ENCODE measurements around the gene ERVFRD-1.

Gene ERVFRD-1

DNA sequence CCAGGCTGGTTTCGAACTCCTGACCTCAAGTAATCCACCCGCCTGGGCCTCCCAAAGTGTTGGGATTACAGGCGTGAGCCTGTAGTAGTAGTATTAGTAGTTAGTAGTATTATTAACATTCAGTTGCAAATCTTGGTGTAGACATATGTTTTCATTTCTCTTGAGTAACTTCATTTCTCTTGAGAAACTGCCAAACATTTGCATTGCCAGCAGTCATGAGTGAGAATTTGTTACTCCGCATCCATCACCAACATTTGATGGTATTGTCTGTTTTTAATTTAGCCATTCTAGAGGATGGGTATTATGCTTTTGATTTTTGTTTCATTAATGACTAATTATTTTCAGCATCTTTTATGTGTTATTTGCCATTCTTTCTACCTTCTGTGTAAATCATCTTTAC is 1.5 kb upstream of the ERVFRD-1 start:
- TF ChIP-seq CTCF (IDR thresholded peaks at IDR 0.05; ENCODE audit: low read depth, low read length, missing control alignments), result no peak
- DNase-seq, result no peak
- no peaks in the 10 kb centered on the region for H3K27me3 ChIP-seq (replicated peaks)
- in situ Hi-C loops (cut with HindIII; ENCODE audit: low pct_ligation_motif_present, low sequenced_read_pairs), result no loop called here
- no peak overlapping the region for H3K27ac ChIP-seq
- no peaks in the 10 kb centered on the region for H3K36me3 ChIP-seq (replicated peaks)
- H3K4me3 ChIP-seq (ENCODE audit: low read depth, low read length), result no peak overlapping the region

DNA sequence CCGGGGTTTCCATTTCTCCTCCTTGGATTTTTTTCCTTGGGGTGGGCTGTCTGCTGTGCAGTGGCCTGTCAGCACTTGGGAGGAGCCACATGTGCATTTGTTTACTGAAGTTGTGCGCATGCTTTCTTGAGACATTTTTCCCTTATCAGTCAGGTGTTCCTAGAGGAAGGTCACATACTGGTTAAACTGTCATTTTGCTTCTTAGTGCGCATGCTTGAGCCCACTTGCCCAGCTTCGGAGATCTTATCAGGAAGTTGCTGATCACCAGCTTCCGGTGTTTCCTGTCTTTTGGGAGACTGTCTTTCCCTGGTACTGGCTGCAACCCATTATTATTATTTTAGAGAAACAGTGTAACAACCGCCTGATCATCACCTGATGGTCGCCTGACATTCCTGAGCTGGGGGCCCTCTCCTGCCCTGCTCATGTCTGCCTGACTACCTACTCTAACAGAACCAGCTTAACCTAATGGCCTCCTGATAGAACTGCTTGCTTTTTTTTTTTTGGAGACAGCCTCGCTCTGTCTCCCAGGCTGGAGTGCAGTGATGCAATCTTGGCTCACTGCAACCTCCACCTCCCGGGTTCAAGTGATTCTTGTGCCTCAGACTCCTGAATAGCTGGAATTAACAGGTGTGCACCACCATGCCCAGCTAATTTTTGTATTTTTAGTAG is 378 bp upstream of the ERVFRD-1 start:
- Histone ChIP-seq H3K27me3 (replicated peaks) (no peaks in the 10 kb centered on the region), H3K36me3 (replicated peaks) (no peaks in the 10 kb centered on the region), H3K4me3 (ENCODE audit: low read depth, low read length) (no peak overlapping the region), H3K27ac (no peak overlapping the region)
- TF ChIP-seq CTCF (IDR thresholded peaks at IDR 0.05; ENCODE audit: low read depth, low read length, missing control alignments), result no peak
- DNase-seq, result no peak
- in situ Hi-C loops (cut with HindIII; ENCODE audit: low pct_ligation_motif_present, low sequenced_read_pairs), result no loop called here

DNA sequence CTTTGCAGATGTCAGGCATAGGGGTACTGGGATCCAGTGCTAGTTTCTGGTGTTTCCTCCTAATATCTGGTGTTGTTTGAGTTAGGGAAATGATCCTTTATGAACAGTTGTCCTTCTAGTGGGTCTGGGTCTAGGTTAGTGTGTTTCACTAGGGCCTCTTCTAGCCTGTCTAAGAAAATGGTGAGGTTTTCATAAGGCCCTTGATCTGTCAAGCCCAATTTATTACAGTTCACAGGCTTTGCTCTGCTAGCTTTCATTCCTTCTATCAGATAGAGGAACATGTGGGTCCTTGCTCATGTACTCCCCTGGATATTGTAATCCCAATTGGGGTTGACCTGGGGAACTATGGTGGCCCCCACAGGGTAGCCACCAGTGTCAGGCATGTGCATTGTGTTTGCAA is 2.8 kb downstream of the ERVFRD-1 start:
- Histone ChIP-seq H3K27me3 (replicated peaks) (no peaks in the 10 kb centered on the region), H3K36me3 (replicated peaks) (no peaks in the 10 kb centered on the region), H3K27ac (no peak overlapping the region), H3K4me3 (ENCODE audit: low read depth, low read length) (no peak overlapping the region)
- no peak for DNase-seq
- in situ Hi-C loops (cut with HindIII; ENCODE audit: low pct_ligation_motif_present, low sequenced_read_pairs), result no loop called here
- TF ChIP-seq CTCF (IDR thresholded peaks at IDR 0.05; ENCODE audit: low read depth, low read length, missing control alignments), result no peak

DNA sequence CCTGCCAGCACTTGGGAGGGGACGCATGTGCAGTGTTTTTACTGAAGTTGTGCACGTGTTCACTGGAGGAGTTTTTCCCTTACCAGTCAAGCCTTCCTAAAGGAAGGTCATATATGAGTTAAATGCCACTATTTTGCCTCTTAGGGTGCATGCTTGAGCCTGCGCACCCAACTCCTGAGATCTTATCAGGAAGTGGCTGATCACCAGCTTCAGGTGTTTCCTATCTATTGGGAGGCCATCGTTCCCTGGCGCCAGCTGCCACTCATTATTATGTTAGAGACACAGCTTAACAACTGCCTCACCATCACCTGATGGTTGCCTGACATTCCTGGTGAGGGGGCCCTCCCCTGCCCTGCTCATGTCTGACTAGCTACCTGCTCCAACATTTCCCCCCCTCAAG is 8.5 kb downstream of the ERVFRD-1 start:
- no peak for TF ChIP-seq CTCF (IDR thresholded peaks at IDR 0.05; ENCODE audit: low read depth, low read length, missing control alignments)
- Histone ChIP-seq H3K27me3 (replicated peaks) (no peaks in the 10 kb centered on the region), H3K4me3 (ENCODE audit: low read depth, low read length) (no peak overlapping the region), H3K36me3 (replicated peaks) (no peaks in the 10 kb centered on the region), H3K27ac (no peak overlapping the region)
- no peak for DNase-seq
- in situ Hi-C loops (cut with HindIII; ENCODE audit: low pct_ligation_motif_present, low sequenced_read_pairs), result no loop called here

GRCh38 chr6:11101417-11101816 is 10.1 kb downstream of the ERVFRD-1 start:
- TF ChIP-seq CTCF (IDR thresholded peaks at IDR 0.05; ENCODE audit: low read depth, low read length, missing control alignments), result no peak
- in situ Hi-C loops (cut with HindIII; ENCODE audit: low pct_ligation_motif_present, low sequenced_read_pairs), result no loop called here
- Histone ChIP-seq H3K4me3 (ENCODE audit: low read depth, low read length) (no peak overlapping the region), H3K36me3 (replicated peaks) (no peaks in the 10 kb centered on the region), H3K27ac (no peak overlapping the region), H3K27me3 (replicated peaks) (no peaks in the 10 kb centered on the region)
- DNase-seq, result no peak

DNA sequence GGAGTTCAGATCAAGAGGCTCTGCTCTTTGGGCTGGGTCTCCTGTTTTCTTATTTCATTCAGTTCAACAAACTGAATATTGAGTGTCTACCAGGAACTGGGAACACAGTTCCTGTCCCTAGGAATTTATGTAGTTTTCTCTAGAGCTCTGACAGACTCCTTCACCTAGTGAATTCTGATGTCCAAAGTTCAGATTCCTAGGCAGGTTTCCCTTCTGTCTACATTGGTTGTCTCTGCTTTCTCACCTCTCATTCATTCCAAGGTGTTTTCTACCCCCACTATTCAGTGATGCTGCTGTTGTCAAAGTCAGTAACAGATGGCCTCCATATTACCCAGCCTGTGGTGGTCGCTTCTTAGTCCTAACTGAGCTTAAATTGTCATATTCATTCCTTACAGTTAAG is 13.5 kb downstream of the ERVFRD-1 start:
- no peaks in the 10 kb centered on the region for H3K36me3 ChIP-seq (replicated peaks)
- in situ Hi-C loops (cut with HindIII; ENCODE audit: low pct_ligation_motif_present, low sequenced_read_pairs), result no loop called here
- no peak for TF ChIP-seq CTCF (IDR thresholded peaks at IDR 0.05; ENCODE audit: low read depth, low read length, missing control alignments)
- H3K4me3 ChIP-seq (ENCODE audit: low read depth, low read length), result no peak overlapping the region
- H3K27me3 ChIP-seq (replicated peaks), result no peaks in the 10 kb centered on the region
- no peak for DNase-seq
- no peak overlapping the region for H3K27ac ChIP-seq

Data from brain microvascular endothelial cell (primary cell).